Natural killer cell (primary cell): ENCODE data around the gene SNX14. TPM values are rescaled to one million over a fixed set of nuclear protein-coding genes. Genes with fewer than 3 reads are reported as not detected.
A peak's percentile ranks its signal among the peaks of the same experiment; 100 is the strongest.

Experiments used
- ATAC-seq, 3 donors: fragments of 150-1000 bp in 2 of 3; fragments of 200-7000 bp in 1 of 3; cut with Tn5 transposase; 1 replicate in 1 of 3; 2 replicates in 2 of 3; pipeline ENCODE4 v1.10.0; 2021; ENCODE audit warnings: mild to moderate bottlenecking in 2 of 3, moderate library complexity in 2 of 3
- DNase-seq, 2 donors: peaks; one replicate each; pipeline versions ENCODE4 v3.0.0 to v3.0.0-alpha.2; 2013 to 2021; ENCODE audit warnings: mixed read lengths in 1 of 2
- H3K27ac ChIP-seq: one replicate; pipeline ENCODE4 v1.5.1; 2013; ENCODE audit warnings: mild to moderate bottlenecking, low read length
- H3K27me3 ChIP-seq: one replicate; pipeline ENCODE4 v1.6.1; 2013; ENCODE audit warnings: low read length; ENCODE audit not compliant: control insufficient read depth, insufficient read depth
- H3K36me3 ChIP-seq: one replicate; pipeline ENCODE4 v1.6.1; 2013; ENCODE audit warnings: low read length; ENCODE audit not compliant: control insufficient read depth, insufficient read depth
- H3K4me1 ChIP-seq: one replicate; pipeline ENCODE4 v1.6.1; 2013; ENCODE audit warnings: low read length; ENCODE audit not compliant: control insufficient read depth, insufficient read depth
- H3K4me3 ChIP-seq: one replicate; pipeline ENCODE4 v1.5.1; 2013; ENCODE audit warnings: low read length
- H3K9me3 ChIP-seq: one replicate; pipeline ENCODE4 v1.6.1; 2013; ENCODE audit warnings: low read length; ENCODE audit not compliant: control insufficient read depth, insufficient read depth
- H3K27ac Mint-ChIP-seq, 2 donors: one replicate each; pipeline ENCODE4 v1.8.0; 2022; ENCODE audit warnings: mild to moderate bottlenecking in 2 of 2, mixed read lengths in 2 of 2, moderate library complexity in 1 of 2
- H3K27me3 Mint-ChIP-seq, 2 donors: one replicate each; pipeline ENCODE4 v1.8.0; 2022; ENCODE audit warnings: low read depth in 2 of 2, mixed read lengths in 2 of 2
- H3K36me3 Mint-ChIP-seq: one replicate; pipeline ENCODE4 v1.8.0; 2022; ENCODE audit warnings: mixed read lengths
- H3K4me1 Mint-ChIP-seq, 2 donors: one replicate each; pipeline ENCODE4 v1.8.0; 2022; ENCODE audit warnings: mixed read lengths in 2 of 2
- H3K4me3 Mint-ChIP-seq: one replicate; pipeline ENCODE4 v1.8.0; 2022; ENCODE audit warnings: mild to moderate bottlenecking, moderate library complexity, mixed read lengths
- H3K9me3 Mint-ChIP-seq, 2 donors: one replicate each; pipeline ENCODE4 v1.8.0; 2022; ENCODE audit warnings: mixed read lengths in 2 of 2
- CTCF ChIP-seq: fragments of 200-600 bp; IDR thresholded peaks from one replicate; pipeline ENCODE4 v1.8.0; 2022; ENCODE audit warnings: antibody characterized with exemption
- WGBS: methylation state at CpG from one replicate; pipeline ENCODE4 v1.1.7; 2013; ENCODE audit warnings: missing lambda C conversion rate; ENCODE audit not compliant: insufficient coverage; 5-methylcytosine and 5-hydroxymethylcytosine counted together
- intact Hi-C: fragments of 100-400 bp; cut with micrococcal nuclease; formaldehyde crosslinking; loops from one replicate; pipeline ENCODE4 v1.14.2; 2022
- total RNA-seq, 4 donors: library from RNA; stranded (reverse); fragments of 120-200 nt in 1 of 4; gene quantifications; one replicate each; pipeline versions ENCODE4 v1.2.3 to v1.2.4, GENCODE V29; 2013 to 2022

The SNX14 gene
- total RNA-seq, 3 donors from 2014 or later (not counting 1 experiment from before 2014, with no cell fraction given): 73.0 to 109 (median 80.3) TPM

DNA sequence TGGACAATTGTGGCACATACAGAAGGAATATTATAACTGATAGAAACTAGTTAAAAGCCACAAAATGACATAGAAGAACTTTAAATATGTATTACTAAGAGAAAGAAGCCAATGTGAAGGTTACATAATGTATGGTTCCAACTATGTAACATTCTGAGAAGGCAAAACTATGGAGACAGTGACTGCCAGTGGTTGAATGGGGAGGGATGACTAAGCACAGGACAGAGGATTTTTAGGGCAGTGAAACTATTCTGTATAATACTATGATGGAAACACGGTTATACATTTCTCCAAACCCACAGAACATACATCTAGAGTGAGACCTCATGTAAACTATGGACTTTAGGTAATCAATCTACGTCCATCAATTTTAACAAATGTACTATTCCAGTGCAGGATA lies 26.6 kb upstream of the SNX14 start:
- no peaks in the 10 kb centered on the region for H3K4me1 ChIP-seq
- no peaks in the 10 kb centered on the region for H3K9me3 ChIP-seq
- intact Hi-C loops: no loop called here
- H3K36me3 ChIP-seq: peaks cover 82% of the 10 kb centered on the region
- Mint-ChIP-seq H3K4me3 (no peak overlapping the region), H3K27ac (peak overlapping the region; percentile 10 to 57), H3K27me3 (no peaks in the 10 kb centered on the region), H3K9me3 (no peaks in the 10 kb centered on the region), H3K4me1 (peaks cover 28 to 47% of the 10 kb centered on the region in 2 donors), H3K36me3 (peaks cover 30% of the 10 kb centered on the region)
- no peak for TF ChIP-seq CTCF
- H3K4me3 ChIP-seq: no peak overlapping the region
- DNase-seq: no peak
- no peaks in the 10 kb centered on the region for H3K27me3 ChIP-seq
- WGBS: no CpG with 5 or more reads among the region's 2 CpGs
- ATAC-seq: no peak
- no peak overlapping the region for H3K27ac ChIP-seq

- Histone ChIP-seq H3K9me3 (no peaks in the 10 kb centered on the region), H3K4me1 (no peaks in the 10 kb centered on the region), H3K27me3 (no peaks in the 10 kb centered on the region), H3K36me3 (peaks cover 89% of the 10 kb centered on the region), H3K27ac (no peak overlapping the region), H3K4me3 (no peak overlapping the region)
- Mint-ChIP-seq H3K9me3 (no peaks in the 10 kb centered on the region), H3K36me3 (peaks cover 30% of the 10 kb centered on the region), H3K4me1 (peaks cover 21 to 30% of the 10 kb centered on the region in 2 donors), H3K27me3 (no peaks in the 10 kb centered on the region), H3K4me3 (no peak overlapping the region), H3K27ac (peak overlapping the region; percentile 23 to 64)
- TF ChIP-seq CTCF: no peak
- ATAC-seq (no peak), DNase-seq (no peak)
- WGBS: 97% methylated on average over 17 of the region's 17 CpGs
- intact Hi-C loops: no loop called here
Observed at GRCh38 chr6:85614780-85615179, 21.1 kb upstream of the SNX14 start.

DNA sequence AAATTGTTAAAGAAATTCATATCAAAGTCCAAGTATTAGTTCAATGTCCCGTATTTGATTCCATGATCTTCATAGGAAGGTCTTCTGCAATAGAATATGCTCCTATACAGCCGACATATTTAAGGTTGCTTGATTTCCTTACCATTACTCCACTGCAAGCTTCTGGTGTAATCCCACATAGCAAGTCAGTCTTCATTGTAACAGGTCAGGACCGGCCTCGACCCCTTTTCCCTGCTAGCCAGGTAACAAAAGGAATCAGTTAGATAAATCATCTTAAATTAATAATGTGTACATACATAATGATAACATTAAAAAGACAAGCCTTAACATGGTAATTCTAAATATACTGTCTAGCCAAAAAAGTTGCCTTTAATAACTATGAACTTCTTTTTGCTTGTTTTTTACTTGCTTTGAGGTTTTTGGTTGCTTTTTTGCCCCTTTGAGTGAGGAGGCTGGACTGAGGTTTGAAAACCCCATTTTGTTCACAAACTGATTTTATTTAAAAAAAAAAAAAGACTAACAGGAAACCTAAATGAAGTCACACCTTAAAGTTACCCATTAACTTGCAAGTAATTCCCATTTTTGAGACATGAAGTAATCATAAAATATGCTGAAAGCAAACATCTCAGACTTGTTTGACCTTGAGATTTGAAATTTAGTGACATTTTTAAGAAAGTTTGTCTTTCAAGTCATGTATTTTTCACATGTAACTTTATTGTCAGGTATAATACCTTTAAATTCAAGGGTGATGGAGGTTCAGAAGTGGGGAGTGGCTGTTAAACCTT lies 19.2 kb upstream of the SNX14 start:
- H3K4me3 ChIP-seq: no peak overlapping the region
- intact Hi-C loops: no loop called here
- no peak for TF ChIP-seq CTCF
- H3K4me3 Mint-ChIP-seq: no peak overlapping the region
- no peak overlapping the region for H3K27ac ChIP-seq
- no peaks in the 10 kb centered on the region for H3K9me3 ChIP-seq
- ATAC-seq: peak in 1 of 3 donors; percentile 32
- H3K4me1 Mint-ChIP-seq: peaks cover 14 to 21% of the 10 kb centered on the region in 2 donors
- no peaks in the 10 kb centered on the region for H3K27me3 Mint-ChIP-seq
- no peaks in the 10 kb centered on the region for H3K9me3 Mint-ChIP-seq
- no peak for DNase-seq
- peaks cover 81% of the 10 kb centered on the region for H3K36me3 ChIP-seq
- H3K36me3 Mint-ChIP-seq: peaks cover 15% of the 10 kb centered on the region
- H3K27me3 ChIP-seq: no peaks in the 10 kb centered on the region
- peak overlapping the region; percentile 68 to 71 for H3K27ac Mint-ChIP-seq
- WGBS: 100% methylated on average over 2 of the region's 4 CpGs
- no peaks in the 10 kb centered on the region for H3K4me1 ChIP-seq
